Measurements from ENCODE around the gene PTPRT. TPM values are rescaled to one million over a fixed set of nuclear protein-coding genes. Genes with fewer than 3 reads are reported as not detected.

PTPRT gene
- total RNA-seq, 1 experiment from 2014 or later, result 0.13 TPM

DNA sequence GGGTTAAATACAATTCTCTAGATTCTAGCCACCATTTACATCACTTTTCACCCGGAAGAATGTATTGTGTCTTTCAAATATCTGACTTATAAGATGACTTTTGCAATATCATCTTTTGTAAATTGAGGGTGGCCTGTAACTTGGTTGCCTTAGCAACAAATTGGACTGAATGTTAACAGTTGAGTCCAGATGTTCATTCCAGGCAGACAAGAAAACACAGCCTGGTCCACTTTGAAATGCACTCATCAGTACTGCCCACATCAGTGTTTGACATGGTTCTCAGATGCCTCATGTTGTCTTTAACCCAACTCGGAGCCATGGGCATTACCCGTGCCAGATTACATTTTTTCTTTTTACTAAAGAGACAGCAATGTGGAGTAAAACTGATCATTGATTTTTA is 789.9 kb downstream of the PTPRT start:
- H2BK20ac ChIP-seq (ENCODE audit: low read depth, low read length, poor library complexity, severe bottlenecking), result no peak overlapping the region
- no peak overlapping the region for H3K18ac ChIP-seq (ENCODE audit: insufficient read length, low read depth, low read length)
- H3K9me3 ChIP-seq (ENCODE audit: control insufficient read depth, low read depth, low read length), result peaks cover 4% of the 10 kb centered on the region
- no peak overlapping the region for H2BK12ac ChIP-seq (ENCODE audit: insufficient read length, low read depth, low read length)
- H3K27me3 Mint-ChIP-seq (ENCODE audit: low read depth), result no peaks in the 10 kb centered on the region; the same call in 1 of the 2 replicates
- H3K27me3 ChIP-seq (ENCODE audit: insufficient read depth, low read length), result no peaks in the 10 kb centered on the region
- H4K91ac ChIP-seq (ENCODE audit: insufficient read length, low read depth, low read length), result no peak overlapping the region
- H3T11ph ChIP-seq (ENCODE audit: low read length), result no peak overlapping the region
- H4K5ac ChIP-seq (ENCODE audit: insufficient read length, low read depth, low read length), result no peak overlapping the region
- no peak overlapping the region for H3K27ac ChIP-seq (ENCODE audit: insufficient read length, low read depth, low read length)
- H3K23me2 ChIP-seq (ENCODE audit: insufficient read length, low read depth, low read length, poor library complexity, severe bottlenecking), result no peaks in the 10 kb centered on the region
- no peak overlapping the region for H2AFZ ChIP-seq (ENCODE audit: low read length)
- H3K9ac ChIP-seq (ENCODE audit: extremely low read depth, insufficient read length, low read length), result no peak overlapping the region
- no peak overlapping the region for H2BK15ac ChIP-seq (ENCODE audit: low read depth, low read length)
- no peak overlapping the region for H4K8ac ChIP-seq (replicated peaks; ENCODE audit: insufficient read length, low read depth, low read length)
- no peak overlapping the region for H3K14ac ChIP-seq (ENCODE audit: insufficient read depth, low read length)
- H3K4me2 ChIP-seq (ENCODE audit: insufficient read depth, insufficient read length, low read length), result no peak overlapping the region
- H3K36me3 Mint-ChIP-seq (ENCODE audit: insufficient read depth in 1 of 3, low read depth in 3 of 3), result no peaks in the 10 kb centered on the region
- no peaks in the 10 kb centered on the region for H4K20me1 ChIP-seq (ENCODE audit: control insufficient read depth, insufficient read depth, insufficient read length)
- no peak overlapping the region for H3K4me3 Mint-ChIP-seq
- no peaks in the 10 kb centered on the region for H3K9me3 Mint-ChIP-seq
- no peak overlapping the region for H2BK120ac ChIP-seq (ENCODE audit: low read depth, low read length, poor library complexity, severe bottlenecking)
- H3K4me1 ChIP-seq (ENCODE audit: insufficient read depth, low read length), result no peaks in the 10 kb centered on the region
- H2BK5ac ChIP-seq (ENCODE audit: insufficient read length, low read length), result no peak overlapping the region
- H3K79me1 ChIP-seq (ENCODE audit: insufficient read depth, low read depth, low read length, poor library complexity, severe bottlenecking), result no peaks in the 10 kb centered on the region
- no peak overlapping the region for H2AK5ac ChIP-seq (ENCODE audit: insufficient read length, low read length)
- TF ChIP-seq, protein P1, sequence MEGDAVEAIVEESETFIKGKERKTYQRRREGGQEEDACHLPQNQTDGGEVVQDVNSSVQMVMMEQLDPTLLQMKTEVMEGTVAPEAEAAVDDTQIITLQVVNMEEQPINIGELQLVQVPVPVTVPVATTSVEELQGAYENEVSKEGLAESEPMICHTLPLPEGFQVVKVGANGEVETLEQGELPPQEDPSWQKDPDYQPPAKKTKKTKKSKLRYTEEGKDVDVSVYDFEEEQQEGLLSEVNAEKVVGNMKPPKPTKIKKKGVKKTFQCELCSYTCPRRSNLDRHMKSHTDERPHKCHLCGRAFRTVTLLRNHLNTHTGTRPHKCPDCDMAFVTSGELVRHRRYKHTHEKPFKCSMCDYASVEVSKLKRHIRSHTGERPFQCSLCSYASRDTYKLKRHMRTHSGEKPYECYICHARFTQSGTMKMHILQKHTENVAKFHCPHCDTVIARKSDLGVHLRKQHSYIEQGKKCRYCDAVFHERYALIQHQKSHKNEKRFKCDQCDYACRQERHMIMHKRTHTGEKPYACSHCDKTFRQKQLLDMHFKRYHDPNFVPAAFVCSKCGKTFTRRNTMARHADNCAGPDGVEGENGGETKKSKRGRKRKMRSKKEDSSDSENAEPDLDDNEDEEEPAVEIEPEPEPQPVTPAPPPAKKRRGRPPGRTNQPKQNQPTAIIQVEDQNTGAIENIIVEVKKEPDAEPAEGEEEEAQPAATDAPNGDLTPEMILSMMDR (conservative IDR thresholded peaks at IDR 0.05), result no peak
- DNase-seq, result no peak
- no CpG with 5 or more reads among the region's 3 CpGs for WGBS (ENCODE audit: extremely low coverage, insufficient read length, low lambda C conversion rate)
- no peak overlapping the region for H3K27ac Mint-ChIP-seq
- H3K56ac ChIP-seq (ENCODE audit: insufficient read length, low read depth, low read length), result no peak overlapping the region
- no peak overlapping the region for H3K4ac ChIP-seq (ENCODE audit: low read depth, low read length)
- no peaks in the 10 kb centered on the region for H3K79me2 ChIP-seq (ENCODE audit: insufficient read depth, low read length)
- H3K23ac ChIP-seq (ENCODE audit: insufficient read length, low read depth, low read length), result no peak overlapping the region
- H3K4me1 Mint-ChIP-seq, result peaks cover 6 to 12% of the 10 kb centered on the region in 2 experiments
